ENCODE results near the gene PTPRR.

PTPRR gene

DNA sequence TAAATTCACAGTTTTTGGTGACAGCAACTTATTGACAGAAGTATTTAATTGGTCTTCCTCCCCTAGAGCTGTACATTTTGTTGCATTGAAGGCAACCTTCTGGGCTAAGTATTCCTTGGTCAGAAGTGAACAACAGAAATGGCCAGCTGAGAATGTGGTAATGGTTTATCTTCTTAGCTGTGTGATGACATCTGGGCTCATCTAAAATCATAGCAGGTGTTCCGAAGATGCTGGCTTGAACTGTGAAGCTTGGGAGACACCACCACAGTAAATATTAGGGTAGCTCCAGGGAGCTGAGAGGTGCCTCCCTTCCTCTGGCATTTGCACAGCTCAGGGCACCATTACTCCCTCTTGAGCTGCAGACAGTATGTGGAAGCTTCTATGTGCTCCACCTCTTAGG is 279.6 kb downstream of the PTPRR start:
- peaks cover 10% of the 10 kb centered on the region for H3K27me3 Mint-ChIP-seq
- ATAC-seq = no peak
- H3K4me3 Mint-ChIP-seq = no peak overlapping the region
- no peaks in the 10 kb centered on the region for H3K4me1 Mint-ChIP-seq
- DNase-seq = no peak
- H3K36me3 Mint-ChIP-seq (ENCODE audit: low read depth) = no peaks in the 10 kb centered on the region
- no peak overlapping the region for H3K27ac Mint-ChIP-seq
- H3K9me3 Mint-ChIP-seq = no peaks in the 10 kb centered on the region

DNA sequence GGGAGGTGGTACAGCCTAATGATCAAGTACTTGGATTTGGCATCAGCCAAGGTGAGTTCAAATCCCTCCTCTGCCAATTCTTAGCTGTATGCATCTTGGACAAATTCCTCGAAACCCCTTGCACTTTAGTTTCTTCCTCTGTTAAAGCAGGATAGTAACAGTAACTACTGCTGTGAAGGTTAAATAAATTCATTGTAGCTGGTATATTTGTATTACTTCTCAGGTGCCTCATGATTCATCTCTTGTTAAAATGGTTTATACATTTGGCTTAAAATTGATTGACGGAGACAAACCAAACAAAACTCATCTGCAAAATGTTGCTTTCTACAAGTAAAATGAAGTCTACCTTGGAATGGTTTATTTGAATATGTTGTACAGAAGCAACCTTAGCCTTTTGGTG is 281.0 kb downstream of the PTPRR start:
- H3K4me1 Mint-ChIP-seq = no peaks in the 10 kb centered on the region
- no peak overlapping the region for H3K27ac Mint-ChIP-seq
- H3K27me3 Mint-ChIP-seq = peaks cover 10% of the 10 kb centered on the region
- H3K36me3 Mint-ChIP-seq (ENCODE audit: low read depth) = no peaks in the 10 kb centered on the region
- H3K4me3 Mint-ChIP-seq = no peak overlapping the region
- no peak for ATAC-seq
- DNase-seq = no peak
- H3K9me3 Mint-ChIP-seq = no peaks in the 10 kb centered on the region

DNA sequence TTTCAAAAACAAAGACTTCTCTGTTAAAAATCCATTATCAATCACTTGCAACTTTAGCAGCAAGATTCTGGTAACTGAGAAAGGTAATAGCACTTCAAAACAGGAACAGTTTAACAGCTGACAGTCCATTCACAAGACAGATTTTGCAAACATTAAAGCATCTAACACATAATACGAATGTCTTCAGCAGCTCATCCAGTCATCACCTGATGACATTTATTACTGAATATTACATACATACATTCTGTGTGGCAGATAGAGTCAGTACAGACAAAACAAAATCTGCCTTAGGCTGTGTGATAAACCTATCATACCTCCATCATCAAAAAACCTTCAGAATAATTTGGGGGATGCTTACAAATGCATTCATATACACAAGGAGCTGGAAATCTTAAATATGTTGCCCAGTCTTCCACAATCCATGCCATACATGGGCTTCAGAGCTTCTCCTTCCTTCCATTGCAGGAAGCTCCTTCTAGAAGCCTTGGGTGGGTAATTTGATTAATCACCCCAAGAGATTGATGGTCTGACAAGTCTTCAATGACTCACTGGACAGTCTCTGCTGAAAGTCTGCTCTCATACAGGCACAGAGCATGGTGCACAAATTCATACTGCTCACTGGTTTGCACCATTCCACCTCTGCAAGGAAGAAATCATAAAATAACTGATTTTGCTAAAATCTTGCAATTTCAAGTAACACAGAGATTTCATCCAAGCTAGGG is 281.7 kb downstream of the PTPRR start:
- DNase-seq = no peak
- Mint-ChIP-seq H3K27me3 (peaks cover 10% of the 10 kb centered on the region), H3K4me1 (no peaks in the 10 kb centered on the region), H3K9me3 (no peaks in the 10 kb centered on the region), H3K36me3 (ENCODE audit: low read depth) (no peaks in the 10 kb centered on the region), H3K4me3 (no peak overlapping the region), H3K27ac (no peak overlapping the region)
- ATAC-seq = no peak

DNA sequence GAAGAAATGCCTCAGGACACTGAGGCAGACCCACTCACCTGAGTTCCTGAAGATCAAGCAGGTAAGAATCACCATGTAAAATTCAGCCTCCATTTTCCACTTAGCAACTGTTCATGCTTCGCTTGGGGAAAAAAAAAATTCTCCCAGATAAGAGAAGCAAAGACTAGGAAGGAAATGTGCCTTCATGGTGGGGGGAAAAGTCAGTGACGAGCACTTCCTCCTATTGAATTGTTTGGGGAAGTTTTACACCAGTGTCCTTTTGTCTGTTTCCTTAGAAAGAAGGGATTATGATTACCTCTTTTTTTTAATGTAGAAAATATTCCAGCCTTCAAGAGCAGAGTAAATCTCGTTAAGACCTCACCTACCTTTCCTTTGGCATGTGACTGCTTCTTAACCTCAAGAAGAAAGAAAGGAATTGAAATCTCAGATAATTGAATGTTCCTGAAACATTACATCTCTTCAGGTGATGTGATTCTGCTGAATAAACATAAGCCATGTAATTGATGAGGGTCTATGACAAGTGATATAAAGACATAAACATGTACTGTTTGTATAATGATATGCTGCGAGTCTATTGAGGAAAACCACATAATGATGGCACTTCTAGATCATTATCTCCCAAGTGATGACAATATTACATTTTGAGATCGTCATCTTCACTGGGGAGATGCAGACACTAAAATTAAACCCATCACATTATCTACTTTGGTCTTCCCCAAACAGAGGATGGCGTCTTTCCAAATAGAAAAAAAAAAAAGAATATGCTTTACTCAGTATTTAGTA is 283.0 kb downstream of the PTPRR start, which contains the start of gene PTPRB:
TSS of gene PTPRB (minus strand) at position 127 of the 783 bp plus-strand sequence. CDS start at position 93, 34 bp downstream.
- no peak within 1 kb of the TSS for H3K27ac Mint-ChIP-seq
- no peak for DNase-seq
- H3K27me3 Mint-ChIP-seq = peaks cover 7% of the 10 kb centered on the region
- H3K4me1 Mint-ChIP-seq = no peaks in the 10 kb centered on the region
- no peaks in the 10 kb centered on the region for H3K36me3 Mint-ChIP-seq (ENCODE audit: low read depth)
- no peak within 1 kb of the TSS for H3K4me3 Mint-ChIP-seq
- no peaks in the 10 kb centered on the region for H3K9me3 Mint-ChIP-seq
- no peak for ATAC-seq

DNA sequence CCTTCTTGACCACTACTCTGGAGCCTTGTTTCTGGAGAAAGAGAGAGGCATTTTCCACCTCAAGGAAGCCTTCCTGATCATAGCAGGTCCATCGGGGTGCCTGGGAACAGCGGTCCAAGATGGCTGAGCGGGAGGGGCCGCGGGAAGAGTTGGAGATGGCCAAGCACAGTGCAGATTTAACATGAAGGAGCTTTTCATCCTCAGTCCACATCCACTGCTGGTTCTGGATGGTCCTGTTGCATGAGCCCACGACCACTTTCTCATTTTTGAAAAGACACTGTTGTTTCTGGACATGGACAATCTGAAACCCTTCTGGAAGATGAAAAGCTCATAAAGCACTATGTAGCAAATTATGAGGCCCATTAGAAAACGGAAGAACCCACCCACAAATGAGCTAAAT is 284.8 kb downstream of the PTPRR start:
- DNase-seq (no peak), ATAC-seq (no peak)
- H3K36me3 Mint-ChIP-seq (ENCODE audit: low read depth) = no peaks in the 10 kb centered on the region
- no peaks in the 10 kb centered on the region for H3K9me3 Mint-ChIP-seq
- no peaks in the 10 kb centered on the region for H3K4me1 Mint-ChIP-seq
- H3K27me3 Mint-ChIP-seq = peaks cover 7% of the 10 kb centered on the region
- no peak overlapping the region for H3K4me3 Mint-ChIP-seq
- H3K27ac Mint-ChIP-seq = no peak overlapping the region

DNA sequence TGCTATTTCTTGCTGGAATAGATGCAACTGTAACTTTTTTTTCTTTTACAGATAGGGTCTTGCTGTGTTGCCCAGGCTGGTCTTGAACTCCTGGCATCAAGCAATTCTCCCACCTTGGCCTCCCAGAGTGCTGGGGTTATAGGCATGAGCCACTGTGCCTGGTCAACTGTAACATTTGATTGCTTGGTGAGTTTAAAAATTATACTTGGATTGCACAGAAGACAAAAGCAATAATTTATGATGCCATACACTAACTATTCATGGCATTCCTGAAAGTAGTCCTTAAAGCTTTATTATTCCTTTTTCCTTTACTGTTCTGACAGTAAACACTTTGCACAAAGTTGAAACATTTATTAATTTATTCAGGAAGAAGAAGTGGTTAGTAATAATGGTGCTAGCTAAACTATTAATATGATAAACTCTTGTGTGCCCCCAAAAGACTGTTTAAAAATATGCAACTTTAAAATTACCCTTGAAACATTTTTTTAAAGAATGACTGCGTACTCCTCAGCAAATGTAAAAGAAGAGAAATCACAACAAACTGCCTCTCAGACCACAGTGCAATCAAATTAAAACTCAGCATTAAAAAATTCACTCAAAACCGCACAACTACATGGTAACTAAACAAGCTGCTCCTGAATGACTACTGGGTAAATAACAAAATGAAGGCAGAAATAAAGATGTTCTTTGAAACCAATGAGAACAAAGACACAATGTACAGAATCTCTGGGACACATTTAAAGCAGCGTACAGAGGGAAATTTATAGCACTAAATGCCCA is 291.6 kb downstream of the PTPRR start:
- Mint-ChIP-seq H3K27me3 (peaks cover 2% of the 10 kb centered on the region), H3K36me3 (ENCODE audit: low read depth) (no peaks in the 10 kb centered on the region), H3K4me3 (no peak overlapping the region), H3K9me3 (no peaks in the 10 kb centered on the region), H3K4me1 (no peaks in the 10 kb centered on the region), H3K27ac (no peak overlapping the region)
- DNase-seq (no peak), ATAC-seq (no peak)

DNA sequence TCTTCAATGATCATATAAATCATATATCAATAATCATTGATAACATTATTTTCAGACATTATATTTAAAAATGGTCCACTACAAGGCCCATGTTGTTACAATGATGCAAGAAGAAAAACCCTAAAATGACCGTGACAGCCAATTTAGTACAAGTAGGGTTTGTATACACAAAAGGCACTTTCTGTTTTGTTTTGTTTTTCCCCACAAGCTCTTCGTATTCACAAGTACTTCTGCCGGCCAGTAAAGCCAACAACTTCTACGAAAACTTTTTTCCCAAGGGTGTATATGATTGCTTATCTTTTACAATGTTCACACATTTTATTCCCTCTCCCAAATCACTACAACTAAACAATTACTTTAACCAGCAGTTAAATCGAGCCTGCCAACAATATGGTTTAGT is 292.9 kb downstream of the PTPRR start:
- Mint-ChIP-seq H3K4me1 (no peaks in the 10 kb centered on the region), H3K9me3 (no peaks in the 10 kb centered on the region), H3K27ac (no peak overlapping the region), H3K36me3 (ENCODE audit: low read depth) (no peaks in the 10 kb centered on the region), H3K27me3 (peaks cover 2% of the 10 kb centered on the region), H3K4me3 (no peak overlapping the region)
- DNase-seq = no peak
- no peak for ATAC-seq

DNA sequence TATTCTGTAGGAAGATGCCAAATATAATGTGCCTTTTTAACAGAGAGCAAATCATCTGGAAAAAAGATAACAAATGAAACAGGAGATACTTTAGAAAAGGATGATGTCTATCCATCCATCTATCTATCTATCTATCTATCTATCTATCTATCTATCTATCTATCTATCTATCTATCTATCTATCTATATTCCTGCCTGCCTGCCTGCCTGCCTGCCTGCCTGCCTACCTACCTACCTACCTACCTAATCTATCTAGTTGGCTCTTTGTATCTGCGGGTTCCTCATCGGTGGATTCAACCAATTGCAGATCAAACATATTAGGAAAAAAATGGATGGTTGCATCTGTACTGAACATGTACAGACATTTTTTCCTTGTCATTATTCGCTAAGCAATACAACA is 294.4 kb downstream of the PTPRR start:
- DNase-seq (no peak), ATAC-seq (no peak)
- Mint-ChIP-seq H3K4me3 (no peak overlapping the region), H3K4me1 (no peaks in the 10 kb centered on the region), H3K27me3 (peaks cover 2% of the 10 kb centered on the region), H3K9me3 (no peaks in the 10 kb centered on the region), H3K27ac (no peak overlapping the region), H3K36me3 (ENCODE audit: low read depth) (no peaks in the 10 kb centered on the region)

DNA sequence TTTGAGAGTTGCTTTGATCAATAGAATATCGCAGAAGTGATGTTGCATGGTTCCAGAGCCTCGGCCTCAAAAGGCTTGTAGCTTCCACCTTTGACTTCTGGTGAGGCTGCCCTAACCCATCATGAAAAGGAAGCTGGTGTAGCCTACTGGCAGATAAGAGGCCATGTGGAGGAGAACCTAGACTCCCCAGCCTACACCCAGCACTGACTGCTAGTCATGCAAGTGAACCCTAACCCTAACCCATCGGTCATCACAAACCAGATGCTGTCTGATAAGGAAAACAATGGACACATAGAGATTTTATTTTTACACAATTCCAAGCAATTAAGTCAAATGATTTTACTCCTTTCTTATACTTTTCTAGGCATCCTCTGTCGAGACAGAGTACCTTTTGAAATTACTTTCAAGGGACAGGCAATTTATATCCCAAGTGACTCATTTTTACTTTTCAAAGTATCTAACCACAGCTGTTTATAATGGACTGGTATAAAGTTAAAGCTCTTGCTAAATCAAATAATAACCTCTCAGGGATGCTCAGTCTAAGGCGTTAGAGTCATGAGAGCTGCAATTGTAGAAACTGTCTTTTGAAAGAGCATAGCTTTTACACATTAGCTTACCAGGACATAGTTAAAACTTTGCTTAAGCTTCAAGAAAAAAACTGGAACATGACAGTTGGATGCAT is 300.9 kb downstream of the PTPRR start:
- DNase-seq = no peak
- ATAC-seq = no peak
- Mint-ChIP-seq H3K4me1 (no peaks in the 10 kb centered on the region), H3K4me3 (no peak overlapping the region), H3K27me3 (peaks cover 3% of the 10 kb centered on the region), H3K36me3 (ENCODE audit: low read depth) (no peaks in the 10 kb centered on the region), H3K27ac (no peak overlapping the region), H3K9me3 (no peaks in the 10 kb centered on the region)

DNA sequence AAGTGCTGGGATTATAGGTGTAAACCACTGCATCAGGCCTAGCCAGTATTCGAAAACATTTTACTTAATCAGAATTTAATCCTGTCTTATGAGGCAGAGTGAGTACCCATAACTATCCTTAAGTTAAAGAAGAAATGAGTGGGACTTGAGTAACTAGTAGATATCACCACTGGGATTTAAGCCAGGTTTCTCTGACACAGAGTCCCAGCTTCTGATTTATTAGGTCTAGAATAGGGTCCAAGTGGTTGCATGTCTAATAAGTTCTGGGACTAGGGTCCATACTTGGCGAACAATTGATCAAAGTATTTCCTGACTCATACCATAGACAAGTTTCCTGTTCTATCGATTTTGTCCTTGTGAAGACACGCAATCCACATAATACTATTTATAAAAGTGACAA is 302.2 kb downstream of the PTPRR start:
- H3K9me3 Mint-ChIP-seq = no peaks in the 10 kb centered on the region
- no peak for ATAC-seq
- H3K36me3 Mint-ChIP-seq (ENCODE audit: low read depth) = no peaks in the 10 kb centered on the region
- peaks cover 3% of the 10 kb centered on the region for H3K27me3 Mint-ChIP-seq
- no peak overlapping the region for H3K27ac Mint-ChIP-seq
- DNase-seq = no peak
- H3K4me1 Mint-ChIP-seq = no peaks in the 10 kb centered on the region
- no peak overlapping the region for H3K4me3 Mint-ChIP-seq

DNA sequence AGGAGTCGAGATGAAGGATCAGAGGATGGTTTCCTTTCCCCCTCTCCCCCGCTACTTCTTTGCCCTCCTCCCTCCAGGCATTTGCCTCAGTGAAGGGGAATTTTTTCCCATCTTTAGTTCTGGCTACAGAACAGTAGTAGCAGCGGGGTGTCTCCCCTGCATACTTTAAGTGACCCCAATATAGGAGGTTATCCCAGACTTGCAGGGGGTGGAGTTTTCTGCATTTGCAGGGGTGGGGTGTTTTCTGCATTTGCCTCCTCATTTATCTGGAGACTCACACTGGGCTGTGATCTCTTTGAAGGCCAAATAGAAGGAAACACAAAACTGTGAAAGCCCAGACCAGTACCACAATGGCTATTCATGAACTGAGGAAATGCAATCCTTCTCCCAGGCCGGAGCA is 303.1 kb downstream of the PTPRR start:
- no peaks in the 10 kb centered on the region for H3K9me3 Mint-ChIP-seq
- no peak for ATAC-seq
- no peaks in the 10 kb centered on the region for H3K36me3 Mint-ChIP-seq (ENCODE audit: low read depth)
- DNase-seq = no peak
- no peak overlapping the region for H3K27ac Mint-ChIP-seq
- peaks cover 6% of the 10 kb centered on the region for H3K27me3 Mint-ChIP-seq
- H3K4me1 Mint-ChIP-seq = no peaks in the 10 kb centered on the region
- H3K4me3 Mint-ChIP-seq = no peak overlapping the region

DNA sequence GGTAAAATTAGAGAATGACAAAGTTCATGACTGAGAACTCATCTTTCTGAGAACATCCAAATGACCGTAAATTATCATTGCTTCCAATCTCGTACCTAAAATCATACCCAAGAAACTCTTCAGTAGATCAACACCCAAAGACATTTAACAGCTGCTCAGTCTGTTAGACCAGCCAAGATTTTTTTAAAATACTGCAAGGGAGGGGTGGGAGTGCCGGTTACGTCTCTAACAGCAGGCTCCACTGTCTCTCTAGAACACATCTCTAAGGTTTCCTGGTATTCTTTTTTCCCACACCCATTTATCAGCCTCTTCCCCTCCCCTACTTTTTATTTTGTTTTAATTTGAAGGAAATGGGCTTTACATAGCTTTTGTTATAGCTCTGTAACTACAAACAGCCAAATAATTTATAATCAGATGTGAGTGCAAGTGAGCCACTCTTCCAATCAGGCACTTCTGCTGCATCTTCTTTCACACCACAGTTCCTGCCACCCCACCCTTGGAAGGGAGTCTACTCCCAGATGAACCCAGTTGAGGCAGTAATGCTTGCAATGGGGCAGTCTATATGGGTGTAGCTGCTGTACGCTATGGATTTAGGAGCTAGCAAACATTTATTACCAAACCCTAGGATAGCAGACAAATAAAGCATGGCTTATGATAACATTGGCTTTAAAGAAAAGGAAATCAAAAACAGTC is 305.2 kb downstream of the PTPRR start:
- ATAC-seq = no peak
- no peak overlapping the region for H3K4me3 Mint-ChIP-seq
- no peaks in the 10 kb centered on the region for H3K36me3 Mint-ChIP-seq (ENCODE audit: low read depth)
- peaks cover 1% of the 10 kb centered on the region for H3K4me1 Mint-ChIP-seq
- no peaks in the 10 kb centered on the region for H3K9me3 Mint-ChIP-seq
- DNase-seq = no peak
- peaks cover 15% of the 10 kb centered on the region for H3K27me3 Mint-ChIP-seq
- H3K27ac Mint-ChIP-seq = no peak overlapping the region

DNA sequence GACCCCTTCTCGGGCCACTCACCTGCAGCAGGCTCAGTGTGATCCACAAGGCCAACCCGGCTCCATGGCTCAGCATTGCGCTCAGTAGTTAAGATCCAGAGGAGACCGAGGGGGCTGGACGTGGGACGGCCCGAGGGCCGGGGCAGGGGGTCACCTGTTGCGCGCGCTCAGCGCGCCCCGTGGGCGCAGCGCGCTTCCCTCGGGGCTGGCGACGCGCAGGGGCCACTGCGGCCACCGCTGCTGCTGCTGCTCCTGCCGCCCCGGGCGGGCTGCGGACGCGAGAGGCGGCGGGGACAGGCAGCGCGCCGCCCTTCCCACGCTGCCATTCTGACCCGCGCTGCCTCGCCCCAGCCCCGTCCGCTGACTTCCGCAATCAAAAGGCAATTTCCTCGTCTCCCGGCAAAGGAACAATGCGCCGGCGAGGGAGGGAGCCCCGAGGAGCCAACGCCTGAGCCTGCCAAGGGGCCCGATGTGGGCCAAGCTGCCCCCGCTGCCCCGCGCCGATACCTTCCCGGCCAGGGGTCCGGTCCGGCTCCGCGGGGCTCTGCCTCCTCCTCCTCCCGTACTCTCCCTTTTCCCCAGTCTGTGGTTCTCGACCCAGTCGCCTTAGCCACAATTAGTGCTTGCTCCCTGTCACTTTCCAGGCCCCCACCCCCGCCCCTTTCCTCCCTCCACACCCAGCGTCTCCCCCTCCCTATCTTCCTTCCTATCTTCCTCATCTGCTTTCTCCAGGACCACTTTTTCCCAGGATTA is 310.6 kb downstream of the PTPRR start:
- Mint-ChIP-seq H3K27ac (no peak overlapping the region), H3K4me3 (peak overlapping the region; percentile 18), H3K36me3 (ENCODE audit: low read depth) (no peaks in the 10 kb centered on the region), H3K9me3 (peaks cover 4% of the 10 kb centered on the region), H3K4me1 (peaks cover 1% of the 10 kb centered on the region), H3K27me3 (peaks cover 40% of the 10 kb centered on the region)
- ATAC-seq (peak; percentile 52), DNase-seq (no peak)
